HEK293 (cell line): Measurements from ENCODE around the gene RBP2.

Experiments used
- CTCF ChIP-seq: fragments of 450-650 bp; formaldehyde crosslinking; IDR thresholded peaks from 2 replicates; pipeline ENCODE4 v1.5.1; 2016; ENCODE audit warnings: missing biosample characterization, missing genetic modification characterization
- ELK4 ChIP-seq: IDR thresholded peaks from 2 replicates; pipeline ENCODE4 v1.6.1; 2011; ENCODE audit warnings: mild to moderate bottlenecking, low read depth, low read length, borderline replicate concordance
- MZF1 ChIP-seq: fragments of 450-650 bp; formaldehyde crosslinking; IDR thresholded peaks from 2 replicates; pipeline ENCODE4 v1.5.1; 2017; ENCODE audit warnings: missing biosample characterization, missing genetic modification characterization, borderline replicate concordance
- RBAK ChIP-seq: fragments of 450-650 bp; formaldehyde crosslinking; IDR thresholded peaks from 2 replicates; pipeline ENCODE4 v1.5.1; 2016; ENCODE audit warnings: missing biosample characterization, missing genetic modification characterization
- ZNF362 ChIP-seq: fragments of 450-650 bp; formaldehyde crosslinking; IDR thresholded peaks from 2 replicates; pipeline ENCODE4 v1.5.1; 2016; ENCODE audit warnings: missing biosample characterization, missing genetic modification characterization
- ZNF580 ChIP-seq: fragments of 450-650 bp; formaldehyde crosslinking; IDR thresholded peaks from 2 replicates; pipeline ENCODE4 v1.5.1; 2016; ENCODE audit warnings: missing biosample characterization, missing genetic modification characterization
- ZSCAN23 ChIP-seq: fragments of 450-650 bp; formaldehyde crosslinking; IDR thresholded peaks from 2 replicates; pipeline ENCODE4 v1.5.1; 2016; ENCODE audit warnings: missing biosample characterization, missing genetic modification characterization

- TF ChIP-seq CTCF: no peak
- TF ChIP-seq RBAK (tag by site-specific recombination): no peak
- TF ChIP-seq ZSCAN23 (tag by site-specific recombination): no peak
- TF ChIP-seq ZNF580 (tag by site-specific recombination): no peak
- TF ChIP-seq MZF1: no peak
- no peak for TF ChIP-seq ZNF362 (tag by site-specific recombination)
- no peak for TF ChIP-seq ELK4
These were observed 43.2 kb downstream of the RBP2 start for GRCh38 chr3:139433089-139433488.
